T-helper 2 cell treated with Interferon-gamma antibody and Interleukin-4, amounts not matched to agents 5 μg/mL and 100 μg/mL, for 36 hours (primary cell): ENCODE data around the gene MYO6.

Experiments used
- DNase-seq: peaks from one replicate; pipeline ENCODE4 v3.0.0; 2021; ENCODE audit warnings: low spot score
- H3K27ac Mint-ChIP-seq: one replicate; pipeline ENCODE4 v1.8.0; 2021; ENCODE audit warnings: mild to moderate bottlenecking, mixed read lengths
- H3K27me3 Mint-ChIP-seq: one replicate; pipeline ENCODE4 v1.8.0; 2021; ENCODE audit warnings: low read depth, mixed read lengths
- H3K36me3 Mint-ChIP-seq: one replicate; pipeline ENCODE4 v1.8.0; 2021; ENCODE audit warnings: low read depth, mixed read lengths
- H3K4me1 Mint-ChIP-seq: one replicate; pipeline ENCODE4 v1.8.0; 2021; ENCODE audit warnings: low read depth, mixed read lengths
- H3K4me3 Mint-ChIP-seq: one replicate; pipeline ENCODE4 v1.8.0; 2022; ENCODE audit warnings: mild to moderate bottlenecking, moderate library complexity, mixed read lengths
- H3K9me3 Mint-ChIP-seq: one replicate; pipeline ENCODE4 v1.8.0; 2021; ENCODE audit warnings: mixed read lengths

MYO6 gene

DNA sequence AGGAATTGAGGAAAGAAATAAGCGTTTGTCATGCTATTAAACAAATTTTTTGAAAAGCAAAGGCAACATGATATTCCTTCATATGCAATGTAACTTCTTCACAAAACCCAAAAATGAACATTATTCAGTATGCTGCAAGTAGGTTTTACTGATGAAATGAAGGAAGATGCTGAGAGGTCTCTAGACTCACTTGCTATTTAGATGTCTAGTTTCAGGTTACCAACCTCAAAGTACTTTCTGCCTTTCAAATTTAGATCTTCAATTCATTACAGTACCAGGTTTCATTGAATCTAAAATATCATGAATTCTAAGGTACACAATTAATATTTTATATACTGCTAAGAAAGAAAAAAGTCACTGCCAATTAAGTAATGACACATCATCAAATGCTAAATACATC is 39.9 kb downstream of the MYO6 start:
- H3K27me3 Mint-ChIP-seq, result no peaks in the 10 kb centered on the region
- H3K9me3 Mint-ChIP-seq, result no peaks in the 10 kb centered on the region
- no peak for DNase-seq
- no peak overlapping the region for H3K4me3 Mint-ChIP-seq
- no peaks in the 10 kb centered on the region for H3K36me3 Mint-ChIP-seq
- no peaks in the 10 kb centered on the region for H3K4me1 Mint-ChIP-seq
- no peak overlapping the region for H3K27ac Mint-ChIP-seq

DNA sequence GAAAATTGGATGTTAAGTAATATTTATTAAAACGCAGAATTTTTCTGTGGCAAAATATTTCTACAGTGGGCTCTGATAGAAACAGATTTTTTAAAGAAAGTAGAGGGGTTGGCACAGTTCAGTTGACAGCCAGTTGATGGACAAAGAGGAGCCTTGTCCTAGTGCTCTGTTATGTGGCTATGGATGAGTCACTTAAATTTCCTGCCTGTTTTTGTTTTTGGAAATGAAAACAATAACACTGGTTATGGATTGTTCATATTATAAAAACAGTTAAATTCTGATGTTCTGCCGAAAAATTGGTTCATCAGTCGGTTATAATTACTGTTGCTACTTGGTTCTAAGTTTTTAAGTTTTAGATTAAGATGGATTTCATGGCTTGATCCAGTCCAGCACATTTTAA is 42.8 kb downstream of the MYO6 start:
- H3K9me3 Mint-ChIP-seq, result no peaks in the 10 kb centered on the region
- H3K36me3 Mint-ChIP-seq, result no peaks in the 10 kb centered on the region
- H3K4me1 Mint-ChIP-seq, result no peaks in the 10 kb centered on the region
- no peak overlapping the region for H3K27ac Mint-ChIP-seq
- H3K4me3 Mint-ChIP-seq, result no peak overlapping the region
- DNase-seq, result no peak
- H3K27me3 Mint-ChIP-seq, result no peaks in the 10 kb centered on the region

DNA sequence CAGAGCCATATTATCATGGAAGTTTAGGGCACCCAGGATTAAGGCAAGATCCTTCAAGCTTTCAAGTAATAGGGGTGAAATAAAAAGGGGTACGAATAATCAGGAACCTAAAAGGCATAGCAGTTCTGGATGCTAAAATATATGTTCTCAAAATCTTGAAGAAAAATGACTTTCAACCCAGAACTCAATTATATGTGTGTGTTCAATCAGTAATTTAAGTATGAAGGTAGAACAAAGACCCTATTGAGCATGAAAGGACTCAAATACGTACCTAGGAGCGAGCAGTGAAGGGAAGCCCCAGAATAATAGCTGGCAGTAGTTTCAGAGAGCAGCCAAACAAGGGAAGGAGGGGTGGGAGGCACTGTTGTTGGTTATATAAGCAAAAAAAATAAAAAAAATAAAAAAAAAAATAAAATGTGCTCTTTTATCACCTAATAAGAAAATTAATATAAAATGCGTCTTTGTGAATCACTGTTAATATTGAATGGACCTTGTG is 45.4 kb downstream of the MYO6 start:
- Mint-ChIP-seq H3K27me3 (no peaks in the 10 kb centered on the region), H3K36me3 (no peaks in the 10 kb centered on the region), H3K4me3 (no peak overlapping the region), H3K27ac (no peak overlapping the region), H3K9me3 (no peaks in the 10 kb centered on the region), H3K4me1 (no peaks in the 10 kb centered on the region)
- no peak for DNase-seq

- no peaks in the 10 kb centered on the region for H3K36me3 Mint-ChIP-seq
- H3K27ac Mint-ChIP-seq, result no peak overlapping the region
- DNase-seq, result no peak
- no peaks in the 10 kb centered on the region for H3K9me3 Mint-ChIP-seq
- H3K4me1 Mint-ChIP-seq, result no peaks in the 10 kb centered on the region
- no peaks in the 10 kb centered on the region for H3K27me3 Mint-ChIP-seq
- no peak overlapping the region for H3K4me3 Mint-ChIP-seq
Observed at GRCh38 chr6:75794954-75795739, 46.1 kb downstream of the MYO6 start.

DNA sequence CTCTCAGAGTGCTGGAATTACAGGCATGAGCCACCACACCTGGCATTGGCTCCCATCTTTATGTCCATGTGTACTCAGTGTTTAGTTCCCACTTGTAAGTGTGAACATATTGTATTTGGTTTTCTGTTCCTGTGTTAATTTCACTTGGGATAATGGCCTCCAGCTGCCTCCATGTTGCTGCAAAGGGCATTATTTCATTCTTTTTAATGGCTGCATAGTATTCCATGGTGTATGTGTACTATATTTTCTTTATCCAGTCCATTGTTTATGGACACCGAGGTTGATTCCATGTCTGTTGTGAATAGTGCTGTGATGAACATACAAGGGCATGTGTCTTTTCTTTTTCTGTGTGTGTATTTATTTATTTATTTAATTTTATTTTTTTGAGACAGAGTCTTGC is 47.7 kb downstream of the MYO6 start:
- Mint-ChIP-seq H3K4me3 (no peak overlapping the region), H3K27ac (no peak overlapping the region), H3K4me1 (no peaks in the 10 kb centered on the region), H3K27me3 (no peaks in the 10 kb centered on the region), H3K9me3 (no peaks in the 10 kb centered on the region), H3K36me3 (no peaks in the 10 kb centered on the region)
- no peak for DNase-seq

- no peaks in the 10 kb centered on the region for H3K36me3 Mint-ChIP-seq
- no peaks in the 10 kb centered on the region for H3K9me3 Mint-ChIP-seq
- H3K4me3 Mint-ChIP-seq, result no peak overlapping the region
- H3K4me1 Mint-ChIP-seq, result no peaks in the 10 kb centered on the region
- DNase-seq, result no peak
- H3K27me3 Mint-ChIP-seq, result no peaks in the 10 kb centered on the region
- H3K27ac Mint-ChIP-seq, result no peak overlapping the region
Observed at GRCh38 chr6:75800133-75800532, 51.1 kb downstream of the MYO6 start.

DNA sequence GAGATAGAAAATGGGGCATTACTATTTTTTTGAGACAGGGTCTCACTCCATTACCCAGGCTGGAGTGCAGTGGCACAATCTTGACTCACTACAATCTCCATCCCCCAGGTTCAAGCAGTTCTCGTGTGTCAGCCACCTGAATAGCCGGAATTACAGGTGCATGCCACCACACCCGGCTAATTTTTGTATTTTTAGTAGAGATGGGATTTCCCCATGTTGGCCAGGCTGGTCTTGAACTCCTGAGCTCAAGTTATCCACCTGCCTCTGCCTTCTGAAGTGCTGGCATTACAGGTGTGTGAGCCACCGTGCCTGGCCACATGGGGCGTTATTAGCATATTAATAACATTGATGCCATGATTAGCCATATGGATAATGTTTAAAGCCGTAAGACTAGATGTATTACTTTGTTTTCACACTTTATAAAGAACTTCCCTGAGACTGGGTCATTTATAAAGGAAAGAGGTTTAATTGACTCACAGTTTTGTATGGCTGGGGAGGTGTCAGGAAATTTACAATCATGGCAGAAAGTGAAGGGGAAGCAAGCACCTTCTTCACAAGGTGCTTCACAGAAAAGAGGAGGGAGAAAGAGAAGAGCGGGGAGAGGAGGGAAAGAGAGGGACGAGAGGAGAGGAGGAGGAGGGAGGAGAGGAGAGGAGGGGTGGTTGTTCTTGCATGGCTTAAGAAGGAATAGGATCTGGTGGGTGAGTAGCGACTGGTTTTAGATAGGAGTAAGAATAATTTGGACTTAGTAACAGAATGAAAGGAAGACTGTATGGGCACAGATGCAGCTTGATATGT is 51.9 kb downstream of the MYO6 start:
- Mint-ChIP-seq H3K27me3 (no peaks in the 10 kb centered on the region), H3K4me3 (no peak overlapping the region), H3K36me3 (no peaks in the 10 kb centered on the region), H3K4me1 (no peaks in the 10 kb centered on the region), H3K27ac (no peak overlapping the region), H3K9me3 (no peaks in the 10 kb centered on the region)
- no peak for DNase-seq

GRCh38 chr6:75802366-75802765 is 53.3 kb downstream of the MYO6 start:
- H3K27ac Mint-ChIP-seq, result no peak overlapping the region
- DNase-seq, result no peak
- no peaks in the 10 kb centered on the region for H3K9me3 Mint-ChIP-seq
- no peaks in the 10 kb centered on the region for H3K4me1 Mint-ChIP-seq
- no peaks in the 10 kb centered on the region for H3K27me3 Mint-ChIP-seq
- no peaks in the 10 kb centered on the region for H3K36me3 Mint-ChIP-seq
- H3K4me3 Mint-ChIP-seq, result no peak overlapping the region

DNA sequence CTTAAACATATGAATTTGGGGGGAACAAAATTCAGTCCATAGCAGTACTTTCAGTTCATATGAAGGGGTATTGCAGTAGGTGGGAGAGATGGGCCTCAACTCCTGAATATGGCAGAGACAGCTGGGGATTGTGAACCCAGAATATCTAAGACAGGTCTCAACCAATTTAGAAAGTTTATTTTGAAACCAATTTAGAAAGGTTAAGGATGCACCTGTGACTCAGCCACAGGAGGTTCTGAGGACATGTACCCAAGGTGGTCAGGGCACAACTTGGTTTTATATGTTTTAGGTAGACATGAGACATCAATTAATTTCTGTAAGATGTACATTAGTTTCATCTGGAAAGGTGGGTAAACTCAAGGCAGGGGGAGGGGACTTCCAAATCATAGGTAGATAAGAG is 59.5 kb downstream of the MYO6 start:
- Mint-ChIP-seq H3K4me1 (no peaks in the 10 kb centered on the region), H3K27me3 (no peaks in the 10 kb centered on the region), H3K4me3 (no peak overlapping the region), H3K36me3 (no peaks in the 10 kb centered on the region), H3K27ac (no peak overlapping the region), H3K9me3 (no peaks in the 10 kb centered on the region)
- DNase-seq, result no peak

GRCh38 chr6:75812560-75812959 is 63.5 kb downstream of the MYO6 start:
- Mint-ChIP-seq H3K36me3 (no peaks in the 10 kb centered on the region), H3K27ac (no peak overlapping the region), H3K9me3 (no peaks in the 10 kb centered on the region), H3K4me3 (no peak overlapping the region), H3K27me3 (no peaks in the 10 kb centered on the region), H3K4me1 (no peaks in the 10 kb centered on the region)
- no peak for DNase-seq

DNA sequence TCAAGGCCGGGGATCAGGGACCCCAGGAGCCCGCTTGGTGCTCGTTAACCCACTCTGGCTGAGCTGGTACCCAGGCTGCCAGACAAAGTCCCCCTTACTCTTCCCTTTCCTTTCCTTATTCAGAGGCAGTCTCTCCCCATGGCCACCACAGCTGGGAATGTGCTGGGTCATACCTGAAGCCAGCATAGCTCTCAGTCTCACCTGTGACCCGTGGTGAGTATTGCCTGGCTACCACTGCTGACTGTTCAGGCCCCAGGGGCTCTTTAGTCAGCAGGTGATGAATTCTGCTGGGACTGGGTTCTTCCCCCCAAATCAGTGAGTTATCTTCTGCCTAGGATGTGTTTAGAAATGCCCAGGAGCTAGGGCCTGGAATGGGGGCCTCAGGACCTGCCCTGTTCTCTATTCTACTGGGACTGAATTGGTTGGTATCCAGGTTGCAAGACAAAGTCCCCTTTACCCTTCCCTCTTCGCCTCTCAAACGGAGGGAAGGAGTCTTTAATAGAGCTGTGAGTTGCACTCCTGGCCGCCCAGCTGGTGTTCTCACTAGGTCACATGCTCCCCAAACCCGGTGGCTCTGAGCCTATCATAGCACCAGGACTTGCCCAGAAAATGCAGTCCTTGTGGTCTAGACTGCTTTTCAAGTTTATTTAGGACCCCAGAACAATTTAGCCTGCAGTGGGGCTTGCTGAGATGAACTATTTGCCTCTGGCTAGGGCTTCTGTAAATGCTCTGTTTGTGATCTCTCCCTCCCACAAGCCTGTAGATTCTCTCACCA is 64.6 kb downstream of the MYO6 start:
- H3K9me3 Mint-ChIP-seq, result no peaks in the 10 kb centered on the region
- DNase-seq, result no peak
- H3K4me1 Mint-ChIP-seq, result no peaks in the 10 kb centered on the region
- no peaks in the 10 kb centered on the region for H3K36me3 Mint-ChIP-seq
- H3K27me3 Mint-ChIP-seq, result no peaks in the 10 kb centered on the region
- no peak overlapping the region for H3K27ac Mint-ChIP-seq
- no peak overlapping the region for H3K4me3 Mint-ChIP-seq

GRCh38 chr6:75815756-75816155 is 66.7 kb downstream of the MYO6 start:
- no peaks in the 10 kb centered on the region for H3K4me1 Mint-ChIP-seq
- H3K9me3 Mint-ChIP-seq, result no peaks in the 10 kb centered on the region
- DNase-seq, result no peak
- H3K27ac Mint-ChIP-seq, result no peak overlapping the region
- no peak overlapping the region for H3K4me3 Mint-ChIP-seq
- H3K36me3 Mint-ChIP-seq, result no peaks in the 10 kb centered on the region
- no peaks in the 10 kb centered on the region for H3K27me3 Mint-ChIP-seq

- Mint-ChIP-seq H3K4me1 (no peaks in the 10 kb centered on the region), H3K9me3 (no peaks in the 10 kb centered on the region), H3K27ac (no peak overlapping the region), H3K4me3 (no peak overlapping the region), H3K27me3 (no peaks in the 10 kb centered on the region), H3K36me3 (no peaks in the 10 kb centered on the region)
- DNase-seq, result no peak
Observed at GRCh38 chr6:75818098-75818855, 69.2 kb downstream of the MYO6 start.
